Neural cell (in vitro differentiated cells): Measurements from ENCODE around the gene PGR.

Experiments
- CTCF ChIP-seq: fragments of 450-650 bp; IDR thresholded peaks from 2 replicates; pipeline ENCODE4 v1.5.1; 2014; ENCODE audit warnings: antibody characterized with exemption, mild to moderate bottlenecking, moderate library complexity; ENCODE audit not compliant: poor library complexity, severe bottlenecking
- REST ChIP-seq: IDR thresholded peaks from 2 replicates; pipeline ENCODE4 v1.6.1; 2012; ENCODE audit warnings: borderline replicate concordance

GRCh38 chr11:101048479-101048878 lies 81.1 kb downstream of the PGR start:
- TF ChIP-seq CTCF (no peak), REST (no peak)
